ENCODE results near the gene USP25.

The USP25 gene

GRCh38 chr21:15893902-15894301, 164.1 kb downstream of the USP25 start:
- no peak for DNase-seq
- in situ Hi-C loops (cut with HindIII; ENCODE audit: low pct_ligation_motif_present, low pct_unique_long_range_greater_than_20kb, low sequenced_read_pairs): no loop called here

GRCh38 chr21:15894596-15894995, 164.8 kb downstream of the USP25 start:
- in situ Hi-C loops (cut with HindIII; ENCODE audit: low pct_ligation_motif_present, low pct_unique_long_range_greater_than_20kb, low sequenced_read_pairs): no loop called here
- peak; percentile 56 for DNase-seq

- in situ Hi-C loops (cut with HindIII; ENCODE audit: low pct_ligation_motif_present, low pct_unique_long_range_greater_than_20kb, low sequenced_read_pairs): no loop called here
- DNase-seq: peak; percentile 86
These were observed 165.6 kb downstream of the USP25 start for GRCh38 chr21:15895142-15896106.

- no peak for DNase-seq
- in situ Hi-C loops (cut with HindIII; ENCODE audit: low pct_ligation_motif_present, low pct_unique_long_range_greater_than_20kb, low sequenced_read_pairs): no loop called here
These were observed 166.7 kb downstream of the USP25 start for GRCh38 chr21:15896501-15896900.

- no peak for DNase-seq
- in situ Hi-C loops (cut with HindIII; ENCODE audit: low pct_ligation_motif_present, low pct_unique_long_range_greater_than_20kb, low sequenced_read_pairs): no loop called here
These were observed 174.6 kb downstream of the USP25 start for GRCh38 chr21:15904389-15904788.

- in situ Hi-C loops (cut with HindIII; ENCODE audit: low pct_ligation_motif_present, low pct_unique_long_range_greater_than_20kb, low sequenced_read_pairs): no loop called here
These were observed 178.4 kb downstream of the USP25 start for GRCh38 chr21:15908187-15908586.

GRCh38 chr21:15928196-15928595, 198.4 kb downstream of the USP25 start:
- in situ Hi-C loops (cut with HindIII; ENCODE audit: low pct_ligation_motif_present, low pct_unique_long_range_greater_than_20kb, low sequenced_read_pairs): no loop called here
- no peak for DNase-seq

More at GRCh38 chr21:15908187-15908586, 178.4 kb downstream of the USP25 start:
- no peak for DNase-seq

- in situ Hi-C loops (cut with HindIII; ENCODE audit: low pct_ligation_motif_present, low pct_unique_long_range_greater_than_20kb, low sequenced_read_pairs): no loop called here
- no peak for DNase-seq
These were observed 199.1 kb downstream of the USP25 start for GRCh38 chr21:15928686-15929425.

- DNase-seq: no peak
- in situ Hi-C loops (cut with HindIII; ENCODE audit: low pct_ligation_motif_present, low pct_unique_long_range_greater_than_20kb, low sequenced_read_pairs): no loop called here
These were observed 199.8 kb downstream of the USP25 start for GRCh38 chr21:15929536-15929935.

Measured in ACHN (cell line).